ENCODE results near the gene HDAC6.

HDAC6 gene

DNA sequence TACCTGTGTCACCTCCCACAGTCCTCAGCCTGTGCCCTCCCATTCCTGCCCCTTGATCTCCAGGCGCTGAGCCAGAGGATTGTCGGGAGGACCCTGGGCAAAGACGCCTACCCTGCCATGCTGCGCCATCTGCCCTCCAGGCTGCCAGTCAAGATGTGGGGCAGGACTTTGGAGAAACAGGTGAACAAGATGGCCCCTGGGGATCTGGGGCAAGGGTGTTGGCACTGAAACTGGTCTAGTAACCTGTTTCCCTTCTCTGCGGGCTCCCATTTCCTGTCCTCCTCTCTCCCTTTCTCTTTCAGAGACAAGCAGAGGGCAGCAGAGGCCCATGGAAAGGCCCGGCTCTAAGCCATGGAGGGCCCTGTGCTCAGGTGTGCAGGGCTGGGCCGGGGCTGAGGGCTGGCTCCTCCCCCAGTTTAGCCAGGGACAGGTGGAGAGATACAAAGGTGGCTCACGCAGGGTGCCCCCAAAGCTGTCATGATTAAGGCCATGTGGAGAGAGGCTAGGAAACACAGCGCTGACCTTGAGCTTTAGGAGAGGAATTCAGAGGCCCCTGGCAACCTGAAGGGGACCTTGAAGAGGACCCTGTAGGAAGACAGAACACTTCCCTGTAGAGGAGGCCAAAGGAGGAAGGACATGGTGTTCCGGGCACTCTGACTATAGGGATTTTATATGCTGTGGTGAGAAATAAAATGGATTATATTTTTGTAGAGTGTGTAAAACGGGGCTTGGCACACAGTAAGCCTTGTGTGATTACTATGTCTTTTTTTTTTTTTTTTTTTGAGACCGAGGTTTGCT is 40.0 kb upstream of the HDAC6 start, which contains the start of gene GLOD5:
TSS of gene GLOD5 (plus strand) at position 74 of the 798 bp plus-strand sequence. CDS start at position 118, 44 bp downstream.
- Histone ChIP-seq H3K79me2 (no peaks in the 10 kb centered on the region), H3K27ac (peak within 1 kb of the TSS; percentile 75), H2AFZ (peak within 1 kb of the TSS; percentile 89), H3K4me1 (no peaks in the 10 kb centered on the region), H3K4me2 (ENCODE audit: low read length) (no peak within 1 kb of the TSS), H3K9me3 (ENCODE audit: control insufficient read depth, low read length) (no peaks in the 10 kb centered on the region), H3K36me3 (ENCODE audit: control insufficient read depth, insufficient read depth, low read length) (no peaks in the 10 kb centered on the region), H3K27me3 (ENCODE audit: control insufficient read depth, insufficient read depth, low read length) (no peaks in the 10 kb centered on the region), H3K9ac (no peak within 1 kb of the TSS), H3K4me3 (ENCODE audit: low read depth, low read length) (no peak within 1 kb of the TSS)
- TF ChIP-seq CTCF (IDR thresholded peaks at IDR 0.05) = peak; percentile 36

- Histone ChIP-seq H3K9me3 (ENCODE audit: control insufficient read depth, low read length) (no peaks in the 10 kb centered on the region), H3K4me2 (ENCODE audit: low read length) (no peak overlapping the region), H3K27me3 (ENCODE audit: control insufficient read depth, insufficient read depth, low read length) (no peaks in the 10 kb centered on the region), H3K4me1 (no peaks in the 10 kb centered on the region), H3K9ac (no peak overlapping the region), H2AFZ (no peak overlapping the region), H3K79me2 (no peaks in the 10 kb centered on the region), H3K4me3 (ENCODE audit: low read depth, low read length) (no peak overlapping the region), H3K27ac (no peak overlapping the region), H3K36me3 (ENCODE audit: control insufficient read depth, insufficient read depth, low read length) (no peaks in the 10 kb centered on the region)
- no peak for TF ChIP-seq CTCF (IDR thresholded peaks at IDR 0.05)
Observed at GRCh38 chrX:48769230-48769629, 32.6 kb upstream of the HDAC6 start.

- Histone ChIP-seq H3K4me2 (ENCODE audit: low read length) (no peak overlapping the region), H3K27ac (no peak overlapping the region), H2AFZ (no peak overlapping the region), H3K9ac (no peak overlapping the region), H3K36me3 (ENCODE audit: control insufficient read depth, insufficient read depth, low read length) (no peaks in the 10 kb centered on the region), H3K27me3 (ENCODE audit: control insufficient read depth, insufficient read depth, low read length) (no peaks in the 10 kb centered on the region), H3K4me1 (no peaks in the 10 kb centered on the region), H3K4me3 (ENCODE audit: low read depth, low read length) (no peak overlapping the region), H3K79me2 (no peaks in the 10 kb centered on the region), H3K9me3 (ENCODE audit: control insufficient read depth, low read length) (no peaks in the 10 kb centered on the region)
- no peak for TF ChIP-seq CTCF (IDR thresholded peaks at IDR 0.05)
Observed at GRCh38 chrX:48770296-48770695, 31.6 kb upstream of the HDAC6 start.

- Histone ChIP-seq H3K4me1 (no peaks in the 10 kb centered on the region), H3K4me2 (ENCODE audit: low read length) (no peak overlapping the region), H3K79me2 (no peaks in the 10 kb centered on the region), H3K9me3 (ENCODE audit: control insufficient read depth, low read length) (no peaks in the 10 kb centered on the region), H3K4me3 (ENCODE audit: low read depth, low read length) (no peak overlapping the region), H3K36me3 (ENCODE audit: control insufficient read depth, insufficient read depth, low read length) (no peaks in the 10 kb centered on the region), H3K9ac (no peak overlapping the region), H2AFZ (no peak overlapping the region), H3K27ac (no peak overlapping the region), H3K27me3 (ENCODE audit: control insufficient read depth, insufficient read depth, low read length) (no peaks in the 10 kb centered on the region)
- TF ChIP-seq CTCF (IDR thresholded peaks at IDR 0.05) = no peak
Observed at GRCh38 chrX:48772602-48773001, 29.3 kb upstream of the HDAC6 start.
